Measurements from ENCODE around the gene ABHD14A. TPM values are rescaled to one million over a fixed set of nuclear protein-coding genes. Genes with fewer than 3 reads are reported as not detected.
"Not testable (repeated sequence)": the region's sequence is repeated elsewhere in the genome, so short reads cannot be mapped to it uniquely, and the experiment has no call there.

Gene ABHD14A
- 10 to 100 TPM in 4 of 7 donors, 1 to 10 TPM in 3; 8.7 to 23.9 (median 12.3) TPM for total RNA-seq
- 10 to 100 TPM; 18.7 to 26.7 (median 22.1) TPM for polyA plus RNA-seq
- long read RNA-seq, donor 1, partial matches to known transcripts = 0 of 3 reads
- long read RNA-seq, donor 1, other reads (novel, unspliced or antisense) = 0 of 3 reads
- long read RNA-seq, donor 2, transcript ABHD14A-201 (5 exons, 1,062 nt) = major isoform, 12 of 12 reads
- long read RNA-seq, donor 2, partial matches to known transcripts = 0 of 12 reads
- long read RNA-seq, donor 2, other reads (novel, unspliced or antisense) = 0 of 12 reads

GRCh38 chr3:51974963-51975851, at the start of gene ABHD14A:
Gene ABHD14A (plus strand): TSS chr3:51975064. CDS start chr3:51975136, 72 bp downstream.
- Histone ChIP-seq H3K27ac (peak within 1 kb of the TSS; percentile 84 to 95 (median 92)), H3K4me3 (peak within 1 kb of the TSS; percentile 70 to 93 (median 74)), H3K36me3 (peaks cover 0 to 12% (median 0%) of the 10 kb centered on the region in 6 donors), H3K4me1 (peaks cover 27 to 77% (median 50%) of the 10 kb centered on the region in 6 donors), H3K9me3 (no peaks in the 10 kb centered on the region), H3K27me3 (replicated peaks in 1 of 7) (no peaks in the 10 kb centered on the region)
- WGBS, 5 donors = 0 to 1% (median 0%) methylated on average over 20 to 63 of the region's 63 CpGs
- intact Hi-C loops (cut with DNase I; ENCODE audit: low total_unique reads) = no loop called here
- DNase-seq = peak; percentile 94
- TF ChIP-seq POLR2A (IDR thresholded peaks at IDR 0.05) (no peak), POLR2AphosphoS5 (IDR thresholded peaks at IDR 0.05) (peak; percentile 79 to 86 (median 85))
- TF ChIP-seq, protein P1, sequence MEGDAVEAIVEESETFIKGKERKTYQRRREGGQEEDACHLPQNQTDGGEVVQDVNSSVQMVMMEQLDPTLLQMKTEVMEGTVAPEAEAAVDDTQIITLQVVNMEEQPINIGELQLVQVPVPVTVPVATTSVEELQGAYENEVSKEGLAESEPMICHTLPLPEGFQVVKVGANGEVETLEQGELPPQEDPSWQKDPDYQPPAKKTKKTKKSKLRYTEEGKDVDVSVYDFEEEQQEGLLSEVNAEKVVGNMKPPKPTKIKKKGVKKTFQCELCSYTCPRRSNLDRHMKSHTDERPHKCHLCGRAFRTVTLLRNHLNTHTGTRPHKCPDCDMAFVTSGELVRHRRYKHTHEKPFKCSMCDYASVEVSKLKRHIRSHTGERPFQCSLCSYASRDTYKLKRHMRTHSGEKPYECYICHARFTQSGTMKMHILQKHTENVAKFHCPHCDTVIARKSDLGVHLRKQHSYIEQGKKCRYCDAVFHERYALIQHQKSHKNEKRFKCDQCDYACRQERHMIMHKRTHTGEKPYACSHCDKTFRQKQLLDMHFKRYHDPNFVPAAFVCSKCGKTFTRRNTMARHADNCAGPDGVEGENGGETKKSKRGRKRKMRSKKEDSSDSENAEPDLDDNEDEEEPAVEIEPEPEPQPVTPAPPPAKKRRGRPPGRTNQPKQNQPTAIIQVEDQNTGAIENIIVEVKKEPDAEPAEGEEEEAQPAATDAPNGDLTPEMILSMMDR (IDR thresholded peaks at IDR 0.05 in 8 of 11, conservative IDR thresholded peaks at IDR 0.05 in 3 of 11) = peak in 1 of 11 experiments; percentile 25

DNA sequence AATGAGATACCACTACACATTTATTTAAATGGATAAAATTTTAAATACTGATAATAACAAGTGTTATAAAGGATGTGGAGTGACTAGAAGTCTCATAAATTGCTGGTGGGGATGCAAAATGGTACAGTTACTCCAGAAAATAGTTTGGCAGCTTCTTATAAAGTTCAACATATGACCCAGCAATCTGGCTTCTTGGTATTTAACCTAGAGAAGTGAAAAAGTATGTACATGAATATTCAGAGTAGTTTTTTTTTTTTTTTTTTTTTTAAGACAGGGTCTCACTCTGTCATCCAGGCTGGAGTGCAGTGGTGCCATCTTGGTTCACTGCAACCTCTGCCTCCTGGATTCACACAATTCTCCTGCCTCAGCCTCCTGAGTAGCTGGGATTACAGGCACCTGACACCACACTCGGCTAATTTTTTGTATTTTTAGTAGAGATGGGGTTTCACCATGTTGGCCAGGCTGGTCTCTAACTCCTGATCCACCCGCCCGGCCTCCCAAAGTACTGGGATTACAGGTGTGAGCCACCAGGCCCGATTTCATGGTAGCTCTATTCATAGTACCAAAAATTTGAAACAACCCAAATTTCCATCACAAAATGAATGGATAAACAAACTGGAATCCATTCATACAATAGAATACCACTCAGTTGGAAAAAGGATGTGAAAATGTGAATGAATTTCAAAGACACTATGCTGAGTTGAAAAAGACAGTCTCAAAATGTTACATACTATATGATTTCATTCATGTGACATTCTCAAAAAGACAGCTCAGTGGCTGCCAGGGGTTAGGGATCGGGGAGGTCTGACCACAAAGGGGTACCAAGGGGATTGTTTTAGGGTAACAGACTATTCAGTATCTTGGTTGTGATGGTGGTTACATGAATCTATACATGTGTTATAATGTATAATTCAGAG, 47.5 kb upstream of the ABHD14A start:
- 87 to 94% (median 89%) methylated on average over 5 of the region's 5 CpGs for WGBS, 5 donors
- DNase-seq = no peak
- intact Hi-C loops (cut with DNase I; ENCODE audit: low total_unique reads) = no loop called here
- Histone ChIP-seq H3K36me3 (peaks cover 0 to 17% (median 3%) of the 10 kb centered on the region in 6 donors), H3K4me1 (no peaks in the 10 kb centered on the region), H3K27ac (no peak overlapping the region), H3K9me3 (no peaks in the 10 kb centered on the region), H3K27me3 (replicated peaks in 1 of 7) (no peaks in the 10 kb centered on the region), H3K4me3 (no peak overlapping the region)
- no peak for TF ChIP-seq POLR2A (IDR thresholded peaks at IDR 0.05)
- TF ChIP-seq POLR2AphosphoS5 (IDR thresholded peaks at IDR 0.05) = no peak
- TF ChIP-seq, protein P1 (IDR thresholded peaks at IDR 0.05 in 8 of 11, conservative IDR thresholded peaks at IDR 0.05 in 3 of 11) = no peak

GRCh38 chr3:51928438-51928837, 46.4 kb upstream of the ABHD14A start:
- no peak for TF ChIP-seq POLR2A (IDR thresholded peaks at IDR 0.05)
- TF ChIP-seq, protein P1 (IDR thresholded peaks at IDR 0.05 in 8 of 11, conservative IDR thresholded peaks at IDR 0.05 in 3 of 11) = no peak
- no peak for TF ChIP-seq POLR2AphosphoS5 (IDR thresholded peaks at IDR 0.05)
- intact Hi-C loops (cut with DNase I; ENCODE audit: low total_unique reads) = no loop called here

GRCh38 chr3:51928981-51929380, 45.9 kb upstream of the ABHD14A start:
- H3K36me3 ChIP-seq = peaks cover 0 to 34% (median 19%) of the 10 kb centered on the region in 6 donors
- H3K27me3 ChIP-seq (replicated peaks in 1 of 7); H3K27ac ChIP-seq; intact Hi-C loops (cut with DNase I; ENCODE audit: low total_unique reads); H3K4me1 ChIP-seq; H3K4me3 ChIP-seq; DNase-seq; H3K9me3 ChIP-seq: not testable (repeated sequence)
- whole genome bisulfite sequencing, 5 donors = 81 to 92% (median 83%) methylated on average over 2 to 3 of the region's 3 CpGs

More at GRCh38 chr3:51928438-51928837, 46.4 kb upstream of the ABHD14A start:
- Histone ChIP-seq H3K27ac (no peak overlapping the region), H3K9me3 (no peaks in the 10 kb centered on the region), H3K36me3 (peaks cover 0 to 29% (median 13%) of the 10 kb centered on the region in 6 donors), H3K27me3 (replicated peaks in 1 of 7) (no peaks in the 10 kb centered on the region), H3K4me1 (no peaks in the 10 kb centered on the region), H3K4me3 (no peak overlapping the region)
- WGBS, 5 donors = 95 to 97% (median 96%) methylated on average over 6 to 7 of the region's 7 CpGs
- no peak for DNase-seq

Measured in spleen (tissue), 13 donors.